ENCODE measurements around the gene SAMD11.

The SAMD11 gene

GRCh38 chr1:905071-905749 is 18.5 kb upstream of the SAMD11 start:
- DNase-seq = no peak

GRCh38 chr1:905811-906599 is 17.7 kb upstream of the SAMD11 start:
- DNase-seq = no peak

GRCh38 chr1:906600-907420 is 16.9 kb upstream of the SAMD11 start:
- DNase-seq = no peak

GRCh38 chr1:907611-908451 is 15.9 kb upstream of the SAMD11 start:
- DNase-seq = no peak

- DNase-seq = no peak
These were observed 15.1 kb upstream of the SAMD11 start for GRCh38 chr1:908661-909060.

- DNase-seq = no peak
These were observed 13.8 kb upstream of the SAMD11 start for GRCh38 chr1:909861-910310.

GRCh38 chr1:910311-910880 is 13.3 kb upstream of the SAMD11 start:
- no peak for DNase-seq

- no peak for DNase-seq
These were observed 12.6 kb upstream of the SAMD11 start for GRCh38 chr1:910881-911721.

- DNase-seq = no peak
These were observed 11.6 kb upstream of the SAMD11 start for GRCh38 chr1:911875-912739.

- no peak for DNase-seq
These were observed 10.9 kb upstream of the SAMD11 start for GRCh38 chr1:912740-913301.

- DNase-seq = no peak
These were observed 10.1 kb upstream of the SAMD11 start for GRCh38 chr1:913491-914130.

GRCh38 chr1:914131-914890 is 9.4 kb upstream of the SAMD11 start:
- DNase-seq = no peak

GRCh38 chr1:914891-915280 is 8.8 kb upstream of the SAMD11 start:
- no peak for DNase-seq

- no peak for DNase-seq
These were observed 8.2 kb upstream of the SAMD11 start for GRCh38 chr1:915295-916172.

GRCh38 chr1:916173-917075 is 7.3 kb upstream of the SAMD11 start:
- DNase-seq = no peak

GRCh38 chr1:917076-917459 is 6.7 kb upstream of the SAMD11 start:
- no peak for DNase-seq

All from NCI-H1436 treated with DMSO at 0.1 percent for 48 hours (cell line).